ENCODE measurements around the gene ZBTB7B.
A peak's percentile ranks its signal among the peaks of the same experiment; 100 is the strongest.

The ZBTB7B gene

DNA sequence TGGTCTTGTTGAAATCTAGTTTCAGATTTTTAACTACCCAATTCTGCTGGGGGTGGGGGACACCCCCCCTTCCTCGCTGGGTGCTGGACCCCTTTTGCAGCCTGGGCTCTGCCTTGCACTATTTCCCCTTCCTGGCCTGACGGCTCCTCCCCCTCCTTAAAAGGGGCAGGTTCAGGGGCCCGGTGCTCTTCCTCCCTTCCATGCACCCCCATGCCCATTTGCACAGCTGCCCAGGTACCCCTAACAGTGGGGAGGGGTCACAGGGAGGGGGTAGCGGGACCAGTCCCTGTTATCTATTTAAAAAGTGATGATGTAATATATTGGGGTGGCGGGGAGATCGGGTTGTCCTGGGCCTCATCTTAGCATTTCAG, 15.3 kb downstream of the ZBTB7B start:
- Histone ChIP-seq H2BK120ac (ENCODE audit: low read depth, low read length) (no peak overlapping the region), H3K23ac (ENCODE audit: low read depth, low read length, poor library complexity) (no peak overlapping the region), H4K8ac (ENCODE audit: low read depth, low read length) (no peak overlapping the region), H3K4me1 (ENCODE audit: control insufficient read depth in 2 of 2, insufficient read depth in 1 of 2, low read depth in 1 of 2, low read length in 2 of 2) (peaks cover 19 to 27% of the 10 kb centered on the region in 2 donors), H3K14ac (ENCODE audit: low read length) (no peak overlapping the region), H2AFZ (ENCODE audit: low read length) (peak overlapping the region; percentile 91), H2AK5ac (ENCODE audit: low read depth, low read length) (peak overlapping the region; percentile 88), H3K4me2 (ENCODE audit: insufficient read depth, low read length, poor library complexity, severe bottlenecking) (peak overlapping the region; percentile 68), H2BK15ac (ENCODE audit: low read length) (no peak overlapping the region), H4K91ac (ENCODE audit: low read depth, low read length, poor library complexity) (no peak overlapping the region), H3K27ac (replicated peaks; ENCODE audit: low read length) (peak overlapping the region; percentile 88), H3K4me3 (ENCODE audit: low read length in 2 of 2) (no peak overlapping the region), H2BK5ac (ENCODE audit: low read length) (peak overlapping the region; percentile 79), H3K18ac (ENCODE audit: low read length) (no peak overlapping the region), H3K79me1 (ENCODE audit: low read depth, low read length) (no peaks in the 10 kb centered on the region), H3K9me3 (replicated peaks in 1 of 2; ENCODE audit: control insufficient read depth in 2 of 2, insufficient read depth in 1 of 2, low read depth in 1 of 2, low read length in 2 of 2) (no peaks in the 10 kb centered on the region), H3K36me3 (replicated peaks in 1 of 2; ENCODE audit: control insufficient read depth in 2 of 2, insufficient read depth in 2 of 2, low read length in 2 of 2) (peaks cover 14% of the 10 kb centered on the region in 2 donors), H3K27me3 (ENCODE audit: control insufficient read depth in 3 of 3, insufficient read depth in 3 of 3, low read depth in 1 of 3, low read length in 3 of 3) (no peaks in the 10 kb centered on the region), H3K4ac (ENCODE audit: low read length) (no peak overlapping the region), H3K9ac (ENCODE audit: low read depth, low read length, poor library complexity) (no peak overlapping the region), H2BK12ac (ENCODE audit: low read length) (no peak overlapping the region)
- DNase-seq (ENCODE audit: low spot score): no peak
- WGBS, 2 donors (ENCODE audit: extremely low coverage in 2 of 2, insufficient read length in 2 of 2, insufficient replicate concordance in 1 of 2): no CpG with 5 or more reads among the region's 6 CpGs

DNA sequence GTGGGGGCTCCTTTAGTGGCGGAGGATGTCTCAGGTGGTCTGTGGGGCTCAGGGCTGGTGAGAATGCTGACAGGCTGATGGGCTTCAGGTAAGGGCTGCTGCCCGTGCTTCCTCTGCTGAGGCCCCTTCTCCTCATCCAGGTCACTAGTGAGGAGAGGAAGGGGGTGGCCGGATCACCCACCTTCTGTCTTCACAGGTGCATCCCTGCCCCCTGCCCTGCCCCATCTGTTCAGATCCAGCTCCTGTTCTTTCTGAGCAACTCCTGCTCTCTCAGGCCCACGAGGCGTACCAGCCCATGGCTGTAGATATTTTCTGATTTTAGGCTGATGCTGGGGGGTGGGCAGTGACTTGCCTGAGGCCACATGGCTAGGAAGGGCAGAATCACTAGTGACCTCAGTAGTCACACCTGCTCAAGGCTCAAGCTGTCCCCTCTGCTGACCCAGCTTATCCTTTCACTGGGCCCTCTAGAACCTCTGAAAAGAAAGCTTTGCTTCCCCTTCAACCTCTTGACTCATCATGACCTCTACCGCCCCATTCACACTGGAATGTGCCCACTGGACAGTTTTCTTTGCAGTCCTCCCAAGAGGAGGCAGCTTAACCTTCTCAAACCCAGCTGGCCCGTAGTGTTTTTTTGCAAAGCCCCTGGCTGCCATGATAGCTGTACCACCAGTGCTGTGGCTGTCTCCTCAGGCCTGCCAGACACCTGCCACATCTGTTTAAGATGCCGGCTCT, 16.2 kb downstream of the ZBTB7B start:
- peaks cover 19 to 27% of the 10 kb centered on the region in 2 donors for H3K4me1 ChIP-seq (ENCODE audit: control insufficient read depth in 2 of 2, insufficient read depth in 1 of 2, low read depth in 1 of 2, low read length in 2 of 2)
- H2AFZ ChIP-seq (ENCODE audit: low read length): no peak overlapping the region
- peak overlapping the region; percentile 63 for H3K9ac ChIP-seq (ENCODE audit: low read depth, low read length, poor library complexity)
- H3K23ac ChIP-seq (ENCODE audit: low read depth, low read length, poor library complexity): peak overlapping the region; percentile 8
- no peak overlapping the region for H2BK5ac ChIP-seq (ENCODE audit: low read length)
- H2BK15ac ChIP-seq (ENCODE audit: low read length): no peak overlapping the region
- no peak overlapping the region for H4K8ac ChIP-seq (ENCODE audit: low read depth, low read length)
- H3K4me3 ChIP-seq (ENCODE audit: low read length in 2 of 2): no peak overlapping the region
- no peaks in the 10 kb centered on the region for H3K9me3 ChIP-seq (replicated peaks in 1 of 2; ENCODE audit: control insufficient read depth in 2 of 2, insufficient read depth in 1 of 2, low read depth in 1 of 2, low read length in 2 of 2)
- no peak overlapping the region for H4K91ac ChIP-seq (ENCODE audit: low read depth, low read length, poor library complexity)
- H3K27ac ChIP-seq (replicated peaks; ENCODE audit: low read length): peak overlapping the region; percentile 58
- H2BK12ac ChIP-seq (ENCODE audit: low read length): no peak overlapping the region
- H3K14ac ChIP-seq (ENCODE audit: low read length): peak overlapping the region; percentile 32
- H3K27me3 ChIP-seq (ENCODE audit: control insufficient read depth in 3 of 3, insufficient read depth in 3 of 3, low read depth in 1 of 3, low read length in 3 of 3): no peaks in the 10 kb centered on the region
- peak; percentile 36 for DNase-seq (ENCODE audit: low spot score)
- H2AK5ac ChIP-seq (ENCODE audit: low read depth, low read length): peak overlapping the region; percentile 88
- no peak overlapping the region for H3K4ac ChIP-seq (ENCODE audit: low read length)
- H3K4me2 ChIP-seq (ENCODE audit: insufficient read depth, low read length, poor library complexity, severe bottlenecking): no peak overlapping the region
- H3K36me3 ChIP-seq (replicated peaks in 1 of 2; ENCODE audit: control insufficient read depth in 2 of 2, insufficient read depth in 2 of 2, low read length in 2 of 2): peaks cover 14% of the 10 kb centered on the region in 2 donors
- H2BK120ac ChIP-seq (ENCODE audit: low read depth, low read length): no peak overlapping the region
- H3K79me1 ChIP-seq (ENCODE audit: low read depth, low read length): no peaks in the 10 kb centered on the region
- WGBS, 2 donors (ENCODE audit: extremely low coverage in 2 of 2, insufficient read length in 2 of 2, insufficient replicate concordance in 1 of 2): no CpG with 5 or more reads among the region's 8 CpGs
- peak overlapping the region; percentile 91 for H3K18ac ChIP-seq (ENCODE audit: low read length)

DNA sequence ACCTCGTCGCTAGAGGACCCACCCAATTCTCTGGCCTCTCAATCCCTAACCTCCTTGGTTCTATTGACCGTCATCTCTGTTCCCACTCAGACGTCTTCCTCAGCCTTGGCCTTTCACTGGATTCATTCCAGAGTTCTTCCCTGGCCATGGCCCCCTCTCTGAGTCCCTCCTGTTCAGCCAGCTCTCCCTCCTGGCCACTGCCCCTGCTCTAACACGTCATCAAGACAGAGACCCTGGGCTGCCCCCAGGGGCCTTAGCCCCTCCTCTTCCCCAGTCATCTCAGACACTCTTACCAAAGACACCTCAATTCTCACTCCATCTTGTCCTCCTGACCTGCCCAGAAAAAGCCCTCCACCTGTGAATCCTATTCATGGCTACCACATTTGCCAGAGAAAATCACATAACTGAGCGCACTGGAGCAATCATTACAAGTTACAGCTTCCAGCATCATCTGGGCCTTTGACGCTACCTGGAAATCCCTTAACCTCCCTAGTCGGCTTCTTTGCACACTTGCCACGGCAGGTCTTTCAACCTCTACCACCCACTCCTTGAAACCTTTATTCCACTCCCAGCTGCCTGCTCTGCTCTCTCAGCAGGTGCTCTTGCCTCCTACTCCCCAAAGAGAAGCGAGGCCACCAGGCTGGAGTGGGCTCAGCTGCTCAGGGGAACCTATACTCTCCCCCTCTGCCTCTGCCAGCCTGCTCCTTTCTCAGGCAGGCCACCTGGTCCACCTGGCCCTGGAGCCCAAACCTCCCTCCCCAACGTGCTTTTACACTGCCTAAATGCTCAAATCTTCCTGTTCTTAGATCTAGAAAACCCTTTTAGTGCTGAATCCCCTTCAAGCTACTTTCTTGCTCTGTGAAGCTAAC, 17.0 kb downstream of the ZBTB7B start:
- Histone ChIP-seq H3K4me1 (ENCODE audit: control insufficient read depth in 2 of 2, insufficient read depth in 1 of 2, low read depth in 1 of 2, low read length in 2 of 2) (peaks cover 19 to 27% of the 10 kb centered on the region in 2 donors), H2AFZ (ENCODE audit: low read length) (no peak overlapping the region), H3K27ac (replicated peaks; ENCODE audit: low read length) (peak overlapping the region; percentile 58), H2AK5ac (ENCODE audit: low read depth, low read length) (no peak overlapping the region), H3K4me2 (ENCODE audit: insufficient read depth, low read length, poor library complexity, severe bottlenecking) (no peak overlapping the region), H4K91ac (ENCODE audit: low read depth, low read length, poor library complexity) (no peak overlapping the region), H3K9ac (ENCODE audit: low read depth, low read length, poor library complexity) (no peak overlapping the region), H3K27me3 (ENCODE audit: control insufficient read depth in 3 of 3, insufficient read depth in 3 of 3, low read depth in 1 of 3, low read length in 3 of 3) (no peaks in the 10 kb centered on the region), H3K79me1 (ENCODE audit: low read depth, low read length) (no peaks in the 10 kb centered on the region), H3K18ac (ENCODE audit: low read length) (peak overlapping the region; percentile 73), H3K4ac (ENCODE audit: low read length) (peak overlapping the region; percentile 46), H3K36me3 (replicated peaks in 1 of 2; ENCODE audit: control insufficient read depth in 2 of 2, insufficient read depth in 2 of 2, low read length in 2 of 2) (peaks cover 13 to 14% of the 10 kb centered on the region in 2 donors), H2BK15ac (ENCODE audit: low read length) (no peak overlapping the region), H3K4me3 (ENCODE audit: low read length in 2 of 2) (no peak overlapping the region), H3K14ac (ENCODE audit: low read length) (peak overlapping the region; percentile 32), H2BK120ac (ENCODE audit: low read depth, low read length) (no peak overlapping the region), H2BK5ac (ENCODE audit: low read length) (no peak overlapping the region), H3K23ac (ENCODE audit: low read depth, low read length, poor library complexity) (no peak overlapping the region), H3K9me3 (replicated peaks in 1 of 2; ENCODE audit: control insufficient read depth in 2 of 2, insufficient read depth in 1 of 2, low read depth in 1 of 2, low read length in 2 of 2) (no peaks in the 10 kb centered on the region), H4K8ac (ENCODE audit: low read depth, low read length) (no peak overlapping the region), H2BK12ac (ENCODE audit: low read length) (no peak overlapping the region)
- no peak for DNase-seq (ENCODE audit: low spot score)
- WGBS, 2 donors (ENCODE audit: extremely low coverage in 2 of 2, insufficient read length in 2 of 2, insufficient replicate concordance in 1 of 2): no CpG with 5 or more reads among the region's 11 CpGs

Measured in neuronal stem cell (in vitro differentiated cells).